ENCODE measurements around the gene ABCB7.
"Not testable (repeated sequence)": the region's sequence is repeated elsewhere in the genome, so short reads cannot be mapped to it uniquely, and the experiment has no call there.

Gene ABCB7

GRCh38 chrX:75096331-75096730 is 59.8 kb downstream of the ABCB7 start:
- DNase-seq = no peak

GRCh38 chrX:75086731-75087195 is 69.3 kb downstream of the ABCB7 start:
- DNase-seq = no peak

GRCh38 chrX:75084757-75085156 is 71.3 kb downstream of the ABCB7 start:
- DNase-seq = no peak

- DNase-seq = no peak
These were observed 79.7 kb downstream of the ABCB7 start for GRCh38 chrX:75076429-75076828.

GRCh38 chrX:75074475-75074874 is 81.6 kb downstream of the ABCB7 start:
- DNase-seq = no peak

- DNase-seq = no peak
These were observed 84.7 kb downstream of the ABCB7 start for GRCh38 chrX:75071334-75071733.

- no peak for DNase-seq
These were observed 88.2 kb downstream of the ABCB7 start for GRCh38 chrX:75067931-75068330.

GRCh38 chrX:75061701-75062100 is 94.4 kb downstream of the ABCB7 start:
- no peak for DNase-seq

- no peak for DNase-seq
These were observed 105.0 kb downstream of the ABCB7 start for GRCh38 chrX:75051047-75051446.

GRCh38 chrX:75045369-75045768 is 110.7 kb downstream of the ABCB7 start:
- no peak for DNase-seq

GRCh38 chrX:75044142-75044541 is 111.9 kb downstream of the ABCB7 start:
- DNase-seq = not testable (repeated sequence)

GRCh38 chrX:75038925-75039324 is 117.2 kb downstream of the ABCB7 start:
- DNase-seq = peak; percentile 21

Measured in NCI-H226 (cell line).